ENCODE data around the gene SMYD2.

- TF ChIP-seq CTCF (conservative IDR thresholded peaks at IDR 0.05 in 1 of 2, IDR thresholded peaks at IDR 0.05 in 1 of 2; ENCODE audit: low read depth in 1 of 2, low read length in 2 of 2) (no peak), EZH2 (IDR thresholded peaks at IDR 0.05; ENCODE audit: low read length, missing control alignments) (no peak)
These were observed 38.2 kb downstream of the SMYD2 start for GRCh38 chr1:214318956-214319736.
